Endothelial cell of umbilical vein (primary cell): Measurements from ENCODE around the gene ATP13A2.

ENCODE experiments used
- MYC ChIP-seq: IDR thresholded peaks from one replicate; pipeline ENCODE4 v1.6.1; 2011; ENCODE audit warnings: mild to moderate bottlenecking, low read depth, low read length
- POLR2A ChIP-seq: IDR thresholded peaks from 2 replicates; pipeline ENCODE4 v1.6.1; 2012; ENCODE audit warnings: low read depth, mild to moderate bottlenecking, control low read depth, low read length

DNA sequence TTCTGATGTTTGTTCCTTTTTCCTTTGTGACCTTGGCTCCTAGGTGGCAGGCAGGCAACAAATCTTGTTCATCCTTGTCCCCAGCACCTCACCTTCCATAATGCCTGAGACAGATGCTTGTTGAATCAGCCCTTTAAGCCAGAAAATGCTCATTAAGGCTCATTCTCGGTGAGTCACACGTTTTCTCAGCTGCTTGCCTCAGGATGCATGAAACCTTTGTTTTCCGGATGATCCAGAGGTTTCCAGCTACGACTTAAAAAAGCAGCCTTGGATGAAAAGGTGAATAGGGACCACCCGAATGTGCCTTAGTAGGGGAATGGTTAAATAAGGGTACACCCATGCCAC lies 4.6 kb upstream of the ATP13A2 start:
- no peak for TF ChIP-seq MYC
- no peak for TF ChIP-seq POLR2A
